ENCODE results near the gene TRAPPC10.

The TRAPPC10 gene

GRCh38 chr21:44079446-44079845 lies 67.3 kb downstream of the TRAPPC10 start:
- in situ Hi-C loops (cut with MboI; ENCODE audit: low sequenced_read_pairs, unreplicated experiment) = loop anchor here (5.0 to 25.0 kb wide), 2 partner anchors 47 to 383 kb away; partner anchors contain the start of gene LRRC3
- no peak for TF ChIP-seq CTCF (IDR thresholded peaks at IDR 0.05; ENCODE audit: borderline replicate concordance, control extremely low read depth, extremely low read depth, insufficient read depth, missing control alignments)
- no peak for DNase-seq (ENCODE audit: low spot score)

- no peak for DNase-seq (ENCODE audit: low spot score)
- in situ Hi-C loops (cut with MboI; ENCODE audit: low sequenced_read_pairs, unreplicated experiment) = loop anchor here (5.0 to 25.0 kb wide), 2 partner anchors 48 to 382 kb away; partner anchors contain the start of gene LRRC3
- no peak for TF ChIP-seq CTCF (IDR thresholded peaks at IDR 0.05; ENCODE audit: borderline replicate concordance, control extremely low read depth, extremely low read depth, insufficient read depth, missing control alignments)
These were observed 67.7 kb downstream of the TRAPPC10 start for GRCh38 chr21:44079846-44080245.

- no peak for DNase-seq (ENCODE audit: low spot score)
- TF ChIP-seq CTCF (IDR thresholded peaks at IDR 0.05; ENCODE audit: borderline replicate concordance, control extremely low read depth, extremely low read depth, insufficient read depth, missing control alignments) = no peak
- in situ Hi-C loops (cut with MboI; ENCODE audit: low sequenced_read_pairs, unreplicated experiment) = loop anchor here (25.0 kb wide), 1 partner anchor 379 kb away; the partner anchor contains the start of gene LRRC3
These were observed 70.7 kb downstream of the TRAPPC10 start for GRCh38 chr21:44082648-44083440.

GRCh38 chr21:44083631-44084291 lies 71.7 kb downstream of the TRAPPC10 start:
- no peak for TF ChIP-seq CTCF (IDR thresholded peaks at IDR 0.05; ENCODE audit: borderline replicate concordance, control extremely low read depth, extremely low read depth, insufficient read depth, missing control alignments)
- no peak for DNase-seq (ENCODE audit: low spot score)
- in situ Hi-C loops (cut with MboI; ENCODE audit: low sequenced_read_pairs, unreplicated experiment) = loop anchor here (25.0 kb wide), 1 partner anchor 379 kb away; the partner anchor contains the start of gene LRRC3

- in situ Hi-C loops (cut with MboI; ENCODE audit: low sequenced_read_pairs, unreplicated experiment) = loop anchor here (25.0 kb wide), 1 partner anchor 378 kb away; the partner anchor contains the start of gene LRRC3
- TF ChIP-seq CTCF (IDR thresholded peaks at IDR 0.05; ENCODE audit: borderline replicate concordance, control extremely low read depth, extremely low read depth, insufficient read depth, missing control alignments) = no peak
- no peak for DNase-seq (ENCODE audit: low spot score)
These were observed 72.6 kb downstream of the TRAPPC10 start for GRCh38 chr21:44084496-44085241.
